PC-9 (cell line): Measurements from ENCODE around the gene DNM3. TPM values are rescaled to one million over a fixed set of nuclear protein-coding genes. Genes with fewer than 3 reads are reported as not detected.
A peak's percentile ranks its signal among the peaks of the same experiment; 100 is the strongest.

Experiments
- BruUV-seq: library from RNA; stranded (reverse); fragments of 400-500 nt; replicated peaks from 2 replicates; lab custom pipeline; 2021; lab: Mats Ljungman, UMichigan
- CTCF ChIA-PET: fragments of 300-600 bp; sonication (Branson Sonifier 250); formaldehyde crosslinking; loops from one replicate; lab custom pipeline; 2022; ENCODE audit warnings: antibody characterized with exemption; lab: Charles Lee
- POLR2A ChIA-PET: fragments of 300-600 bp; sonication (Branson Sonifier 250); formaldehyde crosslinking; loops from one replicate; lab custom pipeline; 2022; ENCODE audit warnings: antibody characterized with exemption; ENCODE audit not compliant: unreplicated experiment; lab: Charles Lee
- DNase-seq, 2 experiments: peaks; one replicate each; pipeline versions ENCODE4 v3.0.0 to v3.0.0-alpha.2; 2015 to 2022; ENCODE audit warnings: mixed read lengths in 1 of 2
- H2AFZ ChIP-seq: fragments of 200-600 bp; sonication (generic); 2 replicates; pipeline ENCODE4 v1.8.1; 2017; ENCODE audit warnings: antibody characterized with exemption
- H3F3A ChIP-seq: fragments of 200-600 bp; sonication (generic); 2 replicates; pipeline ENCODE4 v1.8.1; 2017; ENCODE audit warnings: antibody characterized with exemption, mild to moderate bottlenecking, low read depth; ENCODE audit not compliant: insufficient read depth
- H3K27ac ChIP-seq: fragments of 200-600 bp; sonication (generic); 2 replicates; pipeline ENCODE4 v1.6.1; 2016; ENCODE audit warnings: mixed run types
- H3K27me3 ChIP-seq: fragments of 200-600 bp; sonication (generic); 2 replicates; pipeline ENCODE4 v1.6.1; 2016; ENCODE audit warnings: low read depth, mixed run types; ENCODE audit not compliant: insufficient read depth
- H3K36me3 ChIP-seq: fragments of 200-600 bp; sonication (generic); 2 replicates; pipeline ENCODE4 v1.6.1; 2016; ENCODE audit warnings: low read depth, mixed run types
- H3K4me1 ChIP-seq: fragments of 200-600 bp; sonication (generic); replicated peaks from 2 replicates; pipeline ENCODE4 v1.6.1; 2016; ENCODE audit warnings: mixed run types; ENCODE audit not compliant: insufficient read depth
- H3K4me2 ChIP-seq: fragments of 200-600 bp; sonication (generic); 2 replicates; pipeline ENCODE4 v1.6.1; 2017; ENCODE audit warnings: mixed run types
- H3K4me3 ChIP-seq: fragments of 200-600 bp; sonication (generic); 2 replicates; pipeline ENCODE4 v1.6.1; 2016; ENCODE audit warnings: mixed run types
- H3K79me2 ChIP-seq: fragments of 200-600 bp; sonication (generic); 2 replicates; pipeline ENCODE4 v1.6.1; 2017; ENCODE audit warnings: low read depth, mixed run types
- H3K9me2 ChIP-seq: fragments of 200-600 bp; sonication (generic); 2 replicates; pipeline ENCODE4 v1.8.1; 2017; ENCODE audit warnings: mild to moderate bottlenecking; ENCODE audit not compliant: insufficient read depth
- H3K9me3 ChIP-seq: fragments of 200-600 bp; sonication (generic); 2 replicates; pipeline ENCODE4 v1.8.1; 2016; ENCODE audit warnings: low read depth; ENCODE audit not compliant: insufficient read depth
- H4K20me1 ChIP-seq: fragments of 200-600 bp; sonication (generic); 2 replicates; pipeline ENCODE4 v1.8.1; 2017; ENCODE audit not compliant: insufficient read depth
- CTCF ChIP-seq: fragments of 200-600 bp; sonication (generic); conservative IDR thresholded peaks from 2 replicates; pipeline ENCODE4 v1.6.1; 2017; ENCODE audit warnings: mixed run types, antibody characterized with exemption, mild to moderate bottlenecking, moderate library complexity
- EZH2 ChIP-seq: fragments of 200-600 bp; sonication (generic); IDR thresholded peaks from 2 replicates; pipeline ENCODE4 v1.8.0; 2017; ENCODE audit warnings: antibody characterized with exemption, low read depth
- intact Hi-C: fragments of 100-400 bp; cut with micrococcal nuclease; formaldehyde crosslinking; loops from one replicate; pipeline ENCODE4 v1.10.0; 2022; ENCODE audit not compliant: unreplicated experiment
- total RNA-seq: library from RNA; stranded (reverse); gene quantifications from 2 replicates; pipeline ENCODE4 v1.2.3, GENCODE V29; 2021

Gene DNM3
- total RNA-seq, 1 experiment from 2014 or later = 1.7 TPM

DNA sequence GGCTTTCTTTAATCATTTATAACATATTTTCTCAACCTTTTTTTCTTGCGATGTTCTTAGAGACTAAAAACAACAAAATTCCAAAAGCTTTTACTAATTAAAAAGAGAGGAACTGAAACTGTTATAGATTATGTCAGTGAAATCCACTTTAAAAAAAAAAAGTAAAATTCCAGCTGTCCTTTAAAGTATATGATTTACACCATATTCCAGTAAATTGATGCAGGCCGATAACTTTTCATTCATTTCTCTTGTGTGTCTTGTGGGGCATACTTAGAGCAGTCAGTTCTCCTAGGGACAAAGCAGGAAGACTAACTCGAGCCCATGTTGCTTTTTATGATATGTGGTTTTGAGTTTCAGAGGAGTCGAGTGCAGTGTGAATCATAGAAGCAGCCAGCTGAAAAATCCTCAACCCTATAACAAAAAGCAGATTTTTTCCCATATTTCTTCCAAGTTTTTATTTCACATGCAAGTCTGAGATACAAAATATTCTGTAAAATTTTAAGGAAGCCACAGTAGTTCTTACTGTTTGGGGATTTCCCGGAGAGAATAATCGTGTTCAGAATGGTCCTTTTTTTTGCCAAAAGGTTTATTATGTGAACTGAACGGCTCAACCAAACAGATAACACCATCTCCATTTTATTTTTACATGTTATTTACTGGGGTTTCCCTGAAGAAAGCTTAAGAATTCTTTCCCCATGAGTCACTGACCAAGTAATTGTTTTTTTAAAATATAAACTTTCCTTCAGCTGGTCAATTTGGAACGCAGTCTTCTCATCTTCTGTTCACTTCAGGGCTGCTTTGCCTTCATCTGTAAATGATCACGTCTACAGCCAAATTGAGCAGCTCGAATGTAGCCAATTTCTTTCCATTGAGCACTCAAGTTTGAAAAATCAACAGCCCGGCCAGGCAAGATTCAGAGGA, 502.2 kb downstream of the DNM3 start:
- Histone ChIP-seq H3K9me2 (no peaks in the 10 kb centered on the region; the same call in 1 of the 2 replicates), H3K27me3 (no peaks in the 10 kb centered on the region), H3F3A (peaks cover 3% of the 10 kb centered on the region; the same call in 1 of the 2 replicates), H3K36me3 (no peaks in the 10 kb centered on the region; the same call in 1 of the 2 replicates), H3K27ac (peak overlapping the region; percentile 38), H3K4me2 (peak overlapping the region; percentile 57), H3K9me3 (peaks cover 11% of the 10 kb centered on the region; the same call in 1 of the 2 replicates), H3K4me1 (peaks cover 14% of the 10 kb centered on the region), H3K79me2 (no peaks in the 10 kb centered on the region), H3K4me3 (no peak overlapping the region), H4K20me1 (no peaks in the 10 kb centered on the region), H2AFZ (peak overlapping the region; percentile 44; the same call in 1 of the 2 replicates)
- TF ChIP-seq EZH2 = no peak
- no peak for TF ChIP-seq CTCF
- CTCF ChIA-PET = no interaction called here
- intact Hi-C loops = no loop called here
- peak in 1 of 2 experiments; percentile 50 for DNase-seq
- POLR2A ChIA-PET = interaction anchor here (0.5 to 0.6 kb wide), 2 partner anchors 17 to 31 kb away, joined by 4 to 5 read pairs; no protein-coding TSS in a partner anchor
- BruUV-seq = no TSS peak

GRCh38 chr1:172344444-172344843, 503.1 kb downstream of the DNM3 start:
- CTCF ChIA-PET = interaction anchor here (0.6 kb wide), 1 partner anchor 50 kb away, joined by 5 read pairs; no protein-coding TSS in a partner anchor
- TF ChIP-seq EZH2 (no peak), CTCF (no peak)
- H3K4me3 ChIP-seq = no peak overlapping the region
- POLR2A ChIA-PET = interaction anchor here (0.6 kb wide), 1 partner anchor 30 kb away, joined by 5 read pairs; no protein-coding TSS in a partner anchor
- intact Hi-C loops = no loop called here
- H3K9me3 ChIP-seq = peaks cover 11% of the 10 kb centered on the region; the same call in 1 of the 2 replicates
- no peaks in the 10 kb centered on the region; the same call in 1 of the 2 replicates for H3K36me3 ChIP-seq
- H3K9me2 ChIP-seq = no peaks in the 10 kb centered on the region; the same call in 1 of the 2 replicates
- no TSS peak for BruUV-seq
- H3K4me2 ChIP-seq = no peak overlapping the region
- no peak overlapping the region for H3K27ac ChIP-seq
- no peak for DNase-seq
- peaks cover 3% of the 10 kb centered on the region; the same call in 1 of the 2 replicates for H3F3A ChIP-seq
- no peaks in the 10 kb centered on the region for H3K27me3 ChIP-seq
- H4K20me1 ChIP-seq = no peaks in the 10 kb centered on the region
- H3K4me1 ChIP-seq = peaks cover 14% of the 10 kb centered on the region
- no peaks in the 10 kb centered on the region for H3K79me2 ChIP-seq
- H2AFZ ChIP-seq = no peak overlapping the region

- TF ChIP-seq CTCF (no peak), EZH2 (no peak)
- no peak for DNase-seq
- no peak overlapping the region for H3K4me3 ChIP-seq
- H3K4me1 ChIP-seq = peaks cover 14% of the 10 kb centered on the region
- H3K27me3 ChIP-seq = no peaks in the 10 kb centered on the region
- intact Hi-C loops = no loop called here
- H3K9me3 ChIP-seq = peaks cover 11% of the 10 kb centered on the region; the same call in 1 of the 2 replicates
- peaks cover 3% of the 10 kb centered on the region; the same call in 1 of the 2 replicates for H3F3A ChIP-seq
- H2AFZ ChIP-seq = no peak overlapping the region
- no TSS peak for BruUV-seq
- no peak overlapping the region for H3K4me2 ChIP-seq
- no peaks in the 10 kb centered on the region for H4K20me1 ChIP-seq
- ChIA-PET CTCF (interaction anchor here (0.6 kb wide), 1 partner anchor 50 kb away, joined by 5 read pairs; no protein-coding TSS in a partner anchor), POLR2A (no interaction called here)
- no peaks in the 10 kb centered on the region for H3K79me2 ChIP-seq
- H3K27ac ChIP-seq = no peak overlapping the region
- H3K9me2 ChIP-seq = no peaks in the 10 kb centered on the region
- no peaks in the 10 kb centered on the region; the same call in 1 of the 2 replicates for H3K36me3 ChIP-seq
Measured at GRCh38 chr1:172345077-172345476, 503.8 kb downstream of the DNM3 start.
